HG02588 (cell line): Measurements from ENCODE around the gene SMC1B.
A peak's percentile ranks its signal among the peaks of the same experiment; 100 is the strongest.

ENCODE experiments used
- ATAC-seq: cut with Tn5 transposase; IDR thresholded peaks from one replicate; pipeline ENCODE4 v1.9.1; 2021; ENCODE audit warnings: mild to moderate bottlenecking, moderate library complexity; ENCODE audit not compliant: unreplicated experiment

The SMC1B gene

DNA sequence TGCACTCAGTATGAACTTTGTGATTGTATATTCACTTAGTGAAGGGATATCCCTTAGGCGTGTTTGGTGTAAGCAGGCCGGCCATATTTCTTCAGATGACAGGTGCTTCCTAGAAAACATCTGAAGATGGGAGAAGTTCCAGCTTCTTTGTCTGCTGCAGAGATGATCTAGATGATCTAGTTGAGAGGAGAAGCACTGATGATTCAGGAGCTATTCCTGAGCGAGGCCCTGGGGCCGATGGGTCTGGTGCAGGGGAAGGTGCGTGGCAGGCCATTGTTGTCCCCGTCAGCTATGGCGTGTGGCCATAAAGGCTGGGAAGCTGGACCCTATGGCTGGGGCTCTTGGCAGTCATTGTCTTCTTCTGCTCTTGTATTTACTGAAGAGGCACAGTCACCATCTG lies 89.7 kb downstream of the SMC1B start:
- no peak for ATAC-seq

DNA sequence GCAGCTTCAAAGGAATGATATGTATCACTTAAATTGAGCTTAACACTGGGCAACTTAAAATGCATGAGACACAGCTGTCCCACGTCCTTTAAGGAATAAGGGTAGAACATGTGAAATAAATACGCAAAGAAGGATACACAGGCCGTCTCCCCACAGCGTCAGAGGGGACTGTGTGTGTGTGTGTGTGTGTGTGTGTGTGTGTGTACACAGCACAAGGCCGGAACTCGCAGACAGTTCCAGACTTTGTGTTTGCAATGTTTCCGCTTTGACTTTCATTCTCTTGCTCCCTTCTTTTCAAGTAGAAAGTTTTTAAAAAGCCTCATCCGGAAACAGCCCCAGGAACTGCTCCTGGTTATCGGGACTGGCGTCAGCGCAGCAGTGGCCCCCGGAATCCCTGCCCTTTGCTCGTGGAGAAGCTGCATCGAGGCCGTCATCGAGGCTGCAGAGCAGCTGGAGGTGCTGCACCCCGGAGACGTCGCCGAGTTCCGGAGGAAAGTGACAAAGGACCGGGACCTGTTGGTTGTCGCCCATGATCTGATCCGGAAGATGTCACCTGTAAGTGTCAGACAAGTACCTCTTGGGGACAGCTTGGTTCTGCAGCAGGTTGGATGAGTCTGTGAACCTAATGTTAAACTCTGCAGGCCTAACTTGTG lies 90.4 kb downstream of the SMC1B start:
- ATAC-seq, result no peak

DNA sequence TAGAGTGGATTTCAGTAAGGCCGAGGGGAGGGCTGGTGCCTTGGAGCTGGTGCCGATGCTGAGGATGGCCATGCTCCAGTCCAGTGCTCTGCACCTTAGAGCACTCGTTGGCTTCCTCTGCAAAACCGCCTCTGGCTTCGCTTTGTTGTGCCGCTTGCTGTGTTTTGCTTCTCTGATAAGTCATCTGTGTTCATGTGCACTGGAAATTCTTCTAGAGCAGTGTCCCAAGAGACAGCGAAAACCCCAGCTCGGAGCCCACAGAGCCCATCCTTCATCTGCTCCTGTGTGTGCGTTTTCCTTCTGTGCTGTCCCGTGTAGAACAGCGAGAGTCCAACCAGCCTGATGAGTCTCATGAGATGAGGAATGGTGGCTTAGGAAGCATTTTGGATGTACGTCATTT lies 91.6 kb downstream of the SMC1B start:
- no peak for ATAC-seq

DNA sequence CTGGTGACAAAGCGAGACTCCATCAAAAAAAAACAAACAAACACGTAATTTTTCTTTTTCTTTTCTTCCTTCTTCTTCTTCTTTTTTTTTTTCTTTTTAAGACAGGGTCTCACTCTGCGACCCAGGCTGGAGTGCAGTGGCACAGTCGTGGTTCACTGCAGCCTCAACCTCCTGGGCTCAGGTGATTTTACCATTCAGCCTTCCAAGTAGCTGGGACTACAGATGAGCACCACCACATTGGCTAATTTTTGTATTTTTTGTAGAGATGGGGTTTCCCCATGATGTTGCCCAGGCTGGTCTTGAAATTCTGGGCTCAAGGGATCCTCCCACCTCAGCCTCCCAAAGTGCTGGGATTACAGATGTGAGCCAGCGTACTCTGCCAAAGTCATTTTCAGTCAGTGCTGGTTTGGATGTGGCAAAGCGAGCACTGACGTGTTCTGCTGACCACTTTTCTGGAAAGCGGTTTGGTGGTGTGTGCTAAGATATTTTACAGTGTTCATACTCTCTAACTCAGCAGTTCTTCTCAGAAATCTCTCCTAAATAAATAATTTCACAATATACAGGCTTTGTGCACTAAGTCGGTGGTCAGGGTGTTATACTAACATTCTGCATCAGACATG lies 92.9 kb downstream of the SMC1B start:
- no peak for ATAC-seq

DNA sequence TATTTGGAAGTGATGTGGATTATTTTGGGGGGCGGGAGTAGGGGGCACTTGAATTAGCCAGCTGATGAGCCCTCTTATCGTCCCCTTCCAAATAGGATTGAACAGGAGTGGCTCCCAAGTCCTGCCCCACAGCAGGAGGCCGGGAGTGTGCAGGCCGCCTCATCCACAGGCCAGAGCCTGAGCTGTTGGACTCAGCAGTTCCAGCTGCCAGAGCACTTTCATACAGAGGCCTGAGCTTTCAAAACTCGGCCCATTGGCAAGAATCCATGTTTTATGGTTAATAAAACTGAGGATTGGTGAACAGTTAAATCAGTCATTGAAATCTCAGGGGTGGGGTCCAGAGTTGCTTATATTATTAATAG lies 94.1 kb downstream of the SMC1B start:
- ATAC-seq, result no peak

DNA sequence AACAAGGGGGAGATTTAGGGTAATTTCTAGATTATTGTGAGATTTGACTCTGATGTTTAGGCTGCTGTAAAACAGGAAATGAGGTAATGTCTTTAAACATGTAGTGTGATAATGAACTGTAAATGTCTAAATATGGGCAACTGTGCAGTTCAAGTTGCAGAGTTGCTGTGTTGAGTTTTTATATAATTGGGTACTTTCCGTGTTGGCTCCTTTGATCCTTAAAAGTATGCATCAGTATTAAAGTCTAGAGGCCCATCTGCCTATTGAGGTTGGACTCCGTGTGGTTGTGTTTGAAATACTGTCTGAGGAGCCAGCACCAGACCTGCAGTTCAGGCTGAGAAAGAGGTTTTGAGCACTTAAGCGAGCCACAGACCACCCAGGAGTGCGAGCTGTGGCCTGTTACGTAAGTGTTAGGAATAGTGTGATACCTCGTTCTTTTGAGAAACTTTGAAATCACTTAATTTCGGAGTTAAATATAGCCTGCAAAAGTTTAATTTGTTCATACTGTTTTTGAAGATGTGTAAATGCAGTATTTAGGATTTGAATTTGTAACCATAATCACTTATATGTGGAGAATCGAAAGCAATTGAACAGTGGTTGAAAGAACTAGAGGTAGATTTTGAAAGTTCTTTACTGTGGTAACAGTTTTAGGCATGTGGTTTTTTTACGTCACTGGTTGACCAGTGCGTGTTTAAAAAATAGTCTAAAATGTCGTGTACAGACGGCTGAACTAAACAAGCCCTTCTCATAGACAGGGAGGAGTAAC lies 94.7 kb downstream of the SMC1B start:
- no peak for ATAC-seq

DNA sequence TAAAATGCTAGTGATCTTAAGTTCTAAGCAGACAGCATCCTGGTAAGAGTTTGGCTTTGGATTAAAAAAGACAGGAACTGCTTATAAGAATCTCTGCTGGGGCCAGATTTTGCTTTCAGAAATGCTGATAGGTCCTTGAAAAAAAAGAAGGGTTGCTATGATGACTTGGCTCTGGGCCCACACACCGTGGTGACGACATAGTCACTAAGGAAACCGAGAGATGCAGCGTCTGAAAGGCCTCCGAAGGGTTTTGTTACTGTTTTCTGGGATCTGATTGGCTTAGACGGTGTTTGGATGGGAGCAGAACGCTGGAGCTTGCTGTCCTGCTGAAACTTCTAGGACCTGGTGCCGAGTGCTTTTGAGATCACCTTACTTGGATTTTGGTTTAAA lies 95.2 kb downstream of the SMC1B start:
- ATAC-seq, result no peak

DNA sequence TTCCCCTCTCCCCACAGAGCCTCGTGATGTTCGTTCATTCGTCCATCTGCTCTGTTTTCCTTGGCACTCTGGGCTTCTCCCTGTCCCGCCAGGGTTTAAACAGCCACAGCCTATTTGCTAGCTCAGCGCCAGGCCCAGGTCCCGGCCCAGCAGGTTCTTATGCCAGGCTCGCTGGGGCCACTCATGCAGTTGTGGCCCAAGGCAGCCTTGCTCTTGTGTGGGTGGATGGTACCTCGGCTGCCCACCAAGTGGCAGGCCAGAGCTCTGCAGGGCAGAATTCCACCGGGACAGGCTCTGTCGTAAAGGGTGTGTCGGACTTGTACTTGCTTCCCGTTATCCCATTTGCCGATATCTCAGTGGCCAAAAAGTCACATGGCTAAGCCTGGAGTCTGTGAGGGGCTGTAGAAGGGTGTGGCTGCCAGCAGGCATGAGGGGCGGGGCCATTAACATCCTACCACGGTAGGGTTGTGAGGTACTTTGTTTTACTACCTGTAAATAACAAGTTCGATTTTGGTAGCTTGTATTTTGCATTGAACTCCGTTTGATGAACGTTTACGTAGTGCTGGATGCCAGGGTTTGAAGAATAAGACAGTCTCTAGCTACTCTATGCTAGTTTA lies 95.7 kb downstream of the SMC1B start:
- ATAC-seq, result no peak

DNA sequence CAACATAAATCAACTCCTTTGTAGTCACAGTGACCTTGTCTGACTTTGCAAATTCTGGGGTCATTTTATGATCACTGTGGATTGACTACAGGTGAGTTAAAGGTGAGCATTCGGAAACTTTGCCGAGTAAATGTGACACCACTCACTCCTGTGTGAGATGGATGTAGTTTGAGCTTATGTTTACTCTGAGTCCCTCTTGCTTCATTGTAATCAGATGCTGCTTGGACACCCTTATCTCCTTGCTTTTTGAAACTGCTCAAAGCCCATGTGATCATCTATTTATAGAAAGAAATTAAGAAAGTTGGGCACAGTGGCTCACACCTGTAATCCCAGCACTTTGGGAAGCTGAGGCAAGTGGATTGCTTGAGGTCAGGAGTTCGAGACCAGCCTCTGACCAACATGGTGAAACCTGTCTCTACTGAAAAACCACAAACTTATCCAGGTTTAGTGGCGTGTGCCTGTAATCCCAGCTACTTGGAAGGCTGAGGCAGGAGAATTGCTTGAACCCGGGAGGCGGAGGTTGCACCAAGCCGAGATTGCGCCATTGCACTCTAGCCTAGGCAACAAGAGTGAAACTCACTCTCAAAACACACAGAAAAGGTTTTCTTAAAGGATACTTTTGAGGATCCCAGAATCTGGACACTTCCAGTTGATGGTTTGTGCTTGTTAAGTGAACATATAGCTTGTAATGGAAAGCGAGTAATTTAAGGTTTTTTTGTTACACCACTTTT lies 96.4 kb downstream of the SMC1B start:
- no peak for ATAC-seq

DNA sequence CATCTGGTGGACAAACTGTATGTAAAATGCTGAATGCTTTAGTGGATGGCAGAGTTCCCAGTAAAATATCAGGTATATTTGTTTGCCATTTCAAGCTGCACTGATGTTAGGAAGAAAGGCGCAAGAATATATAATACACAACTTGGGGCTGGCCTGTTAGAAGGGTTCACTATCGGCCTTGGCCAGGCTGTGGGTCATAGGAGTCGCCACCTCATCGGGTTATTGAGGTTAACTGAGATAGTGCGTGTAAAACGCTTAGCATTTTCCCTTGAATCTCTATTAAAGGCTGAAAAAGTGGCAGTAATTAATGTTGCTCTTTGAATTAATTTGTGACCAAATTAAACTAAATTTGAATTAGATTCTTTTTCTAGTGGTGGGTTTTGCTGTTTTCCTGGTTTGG lies 98.6 kb downstream of the SMC1B start:
- no peak for ATAC-seq

DNA sequence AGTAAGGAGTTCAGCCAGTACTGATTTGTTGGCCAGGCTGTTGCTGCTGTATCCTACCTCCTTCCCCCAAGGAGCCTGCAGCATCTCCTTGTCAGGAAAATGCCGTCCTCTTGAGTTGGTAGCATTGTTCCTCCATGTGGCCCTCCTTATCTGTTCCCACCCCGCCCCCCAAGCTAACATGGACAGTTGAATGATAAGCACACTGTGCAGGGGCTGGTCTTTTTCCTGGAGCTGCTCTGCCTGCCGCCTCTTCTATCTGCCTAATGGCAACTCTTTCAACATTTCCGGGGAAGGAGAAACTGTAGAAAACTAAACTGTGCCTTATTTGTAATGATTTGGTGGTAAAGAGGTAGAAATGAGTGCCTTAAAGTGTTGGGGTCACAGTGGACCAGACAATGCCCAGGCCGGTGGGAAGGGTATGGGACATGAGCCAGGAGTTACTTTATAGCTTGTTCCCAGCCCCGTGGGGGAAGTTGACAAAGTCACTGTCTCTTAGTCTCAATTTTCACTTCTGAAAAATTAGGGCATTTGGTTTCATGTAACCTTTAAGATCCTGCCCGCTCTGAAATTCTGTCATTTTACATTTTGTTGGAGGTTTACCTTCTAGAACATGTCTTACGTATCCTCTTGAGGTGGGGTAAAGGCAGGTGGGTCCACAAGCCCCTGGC lies 99.2 kb downstream of the SMC1B start:
- no peak for ATAC-seq

DNA sequence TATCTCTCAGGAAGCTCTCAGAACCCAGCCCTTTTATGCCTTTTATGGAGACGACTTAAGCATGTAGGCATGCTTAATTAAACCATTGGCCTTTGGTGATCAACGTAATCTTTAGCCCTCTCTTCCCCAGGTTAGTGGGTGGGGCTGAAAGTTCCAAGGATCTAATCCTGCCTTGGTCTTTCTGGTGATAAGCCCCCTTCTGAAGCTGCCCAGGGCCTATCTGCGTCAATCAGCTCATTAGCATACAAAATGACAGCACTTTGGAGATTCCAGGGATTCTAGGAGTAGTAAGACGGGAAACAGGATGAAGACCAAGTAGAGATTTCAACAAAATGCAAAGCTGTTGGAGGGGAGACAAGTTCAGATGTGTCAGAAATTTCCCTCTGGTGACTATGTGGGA lies 100.5 kb downstream of the SMC1B start:
- ATAC-seq, result no peak

DNA sequence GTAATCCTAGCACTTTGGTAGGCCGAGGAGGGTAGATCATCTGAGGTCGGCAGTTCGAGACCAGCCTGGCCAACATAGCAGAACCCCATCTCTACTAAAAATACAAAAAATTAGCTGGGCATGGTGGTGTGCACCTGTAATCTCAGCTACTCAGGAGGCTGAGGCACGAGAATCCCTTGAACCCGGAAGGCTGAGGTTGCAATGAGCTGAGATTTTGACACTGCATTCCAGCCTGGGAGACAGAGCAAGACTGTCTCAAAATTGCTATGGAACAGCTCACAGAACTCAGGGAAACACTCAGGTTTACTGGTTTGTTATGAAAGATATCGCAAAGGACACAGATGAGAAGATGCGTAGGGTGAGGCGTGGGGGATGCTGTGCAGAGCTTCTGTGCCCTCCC lies 101.0 kb downstream of the SMC1B start:
- no peak for ATAC-seq

DNA sequence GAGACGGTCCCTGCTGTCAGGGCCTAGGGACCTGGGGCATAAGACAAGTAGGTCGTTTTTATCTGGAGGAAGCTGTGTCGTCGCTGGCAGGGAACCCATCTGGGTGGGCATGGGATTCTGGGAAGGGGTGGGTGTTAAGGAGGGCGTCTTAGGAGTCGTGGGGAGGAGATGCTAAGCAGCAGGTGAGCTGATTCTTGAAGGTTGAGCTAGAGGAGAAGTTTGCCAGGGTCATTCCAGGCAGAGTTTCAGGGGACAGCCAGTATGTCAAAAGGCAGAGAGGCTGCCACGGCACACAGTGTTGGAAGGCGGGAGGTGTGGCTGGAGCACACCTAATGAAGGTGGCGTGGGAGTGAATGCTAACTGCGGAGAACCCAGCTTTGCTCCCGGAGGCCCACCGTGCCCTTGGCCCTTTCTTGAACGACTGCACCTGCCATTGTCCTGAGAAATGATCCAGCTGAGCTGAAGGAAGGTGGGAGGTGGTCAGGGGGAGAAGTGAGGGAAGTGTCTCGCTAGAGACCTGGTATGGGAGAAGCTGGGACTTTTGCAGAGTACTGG lies 102.3 kb downstream of the SMC1B start:
- ATAC-seq, result no peak

DNA sequence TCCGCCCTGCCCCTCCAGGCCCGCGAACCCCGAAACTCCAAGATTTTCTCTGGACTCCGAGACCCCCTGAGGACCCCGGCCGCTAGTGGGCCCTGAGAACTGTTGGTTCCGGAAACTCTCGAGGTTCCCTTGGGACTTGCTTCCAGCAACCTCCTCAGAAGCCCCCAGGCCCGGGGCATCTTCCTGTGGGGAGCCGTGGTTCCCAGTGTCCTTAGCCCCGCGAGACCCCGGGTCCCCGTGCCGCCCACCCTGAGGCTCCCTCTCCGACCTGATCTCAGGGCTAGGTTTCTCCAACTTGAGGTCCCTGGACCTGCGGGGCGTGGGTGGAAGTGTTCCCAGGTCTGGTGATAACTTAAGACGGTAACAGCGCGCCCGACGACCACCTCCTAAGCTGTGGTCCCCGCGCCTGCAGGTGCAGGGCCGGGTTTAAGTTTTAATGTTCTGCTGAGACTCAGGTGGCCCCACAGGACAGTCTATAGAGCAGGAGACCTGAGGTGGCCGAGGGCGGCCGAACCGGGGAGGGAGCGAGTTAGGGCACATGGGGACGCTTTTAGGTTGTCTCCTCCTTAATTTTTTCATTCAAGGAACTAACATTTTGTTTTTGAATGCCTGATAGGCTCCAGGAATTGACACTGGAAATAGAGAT lies 102.9 kb downstream of the SMC1B start:
- ATAC-seq, result no peak

DNA sequence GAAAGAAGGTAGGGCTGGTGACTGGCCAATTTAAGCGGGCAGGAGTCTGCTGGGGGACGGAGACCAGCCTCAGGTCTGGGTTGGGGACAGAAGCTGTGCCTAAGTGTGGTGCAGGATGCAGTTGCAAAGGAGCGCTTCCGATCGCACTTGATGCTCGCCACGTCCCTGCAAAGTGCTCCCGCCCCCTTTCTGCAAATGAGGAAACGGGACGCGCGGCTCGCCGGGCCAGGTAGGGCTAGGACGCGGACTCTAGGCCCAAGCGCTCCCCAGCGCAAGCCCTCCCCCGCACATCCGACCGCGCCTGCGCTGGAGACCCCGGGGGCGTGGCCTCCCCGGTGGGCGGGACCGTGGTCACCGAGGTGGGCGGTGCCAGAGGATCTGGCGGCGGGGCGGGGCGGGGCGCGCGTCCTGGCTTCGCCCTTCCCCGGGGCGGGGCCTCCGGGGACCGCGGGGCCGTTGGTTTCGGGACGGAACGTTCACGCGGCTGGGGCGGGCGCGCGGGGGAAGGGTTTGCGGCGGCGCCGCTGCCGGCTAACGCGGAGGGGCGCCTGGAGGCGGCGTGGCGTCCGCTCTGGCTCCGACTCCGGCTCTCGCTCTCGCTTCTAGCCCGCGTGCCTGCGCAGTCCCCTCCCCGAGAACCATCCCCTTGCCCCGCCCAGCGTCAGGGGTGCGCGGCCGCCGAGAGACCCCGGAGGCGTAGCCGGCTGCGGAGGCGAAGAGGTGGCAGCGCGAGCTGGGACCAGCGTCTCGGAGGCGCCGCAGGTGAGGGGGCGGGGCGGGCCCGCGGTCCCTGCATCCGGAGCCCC lies 103.8 kb downstream of the SMC1B start, which contains the start of gene FAM118A:
Gene FAM118A, plus strand, starts transcription at position 513 of the 806 bp plus-strand sequence. CDS start 12,446 bp downstream, outside the sequence.
- ATAC-seq, result peak; percentile 80

DNA sequence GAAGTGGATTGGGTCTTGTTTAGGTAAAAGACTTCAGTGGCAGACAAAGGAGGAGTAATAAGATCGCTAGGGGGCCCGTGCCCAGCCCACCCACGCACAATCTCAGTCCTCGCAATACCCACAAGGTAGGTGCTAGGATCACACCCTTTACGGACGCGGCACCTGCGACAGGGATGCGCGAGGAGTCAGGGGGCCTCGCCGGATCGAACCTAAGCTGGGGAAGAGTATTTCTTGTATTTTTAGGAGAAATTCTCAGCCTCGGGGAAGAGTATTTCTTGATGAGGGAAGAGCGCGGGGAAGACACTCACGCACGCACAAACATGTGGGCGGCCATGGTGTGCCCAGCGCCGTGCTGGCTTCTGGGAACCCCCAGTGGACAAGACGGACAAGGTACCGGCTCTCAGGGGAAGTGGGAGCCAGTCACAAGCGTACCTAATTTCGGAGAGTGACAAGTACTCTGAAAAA lies 104.4 kb downstream of the SMC1B start:
- ATAC-seq, result no peak

DNA sequence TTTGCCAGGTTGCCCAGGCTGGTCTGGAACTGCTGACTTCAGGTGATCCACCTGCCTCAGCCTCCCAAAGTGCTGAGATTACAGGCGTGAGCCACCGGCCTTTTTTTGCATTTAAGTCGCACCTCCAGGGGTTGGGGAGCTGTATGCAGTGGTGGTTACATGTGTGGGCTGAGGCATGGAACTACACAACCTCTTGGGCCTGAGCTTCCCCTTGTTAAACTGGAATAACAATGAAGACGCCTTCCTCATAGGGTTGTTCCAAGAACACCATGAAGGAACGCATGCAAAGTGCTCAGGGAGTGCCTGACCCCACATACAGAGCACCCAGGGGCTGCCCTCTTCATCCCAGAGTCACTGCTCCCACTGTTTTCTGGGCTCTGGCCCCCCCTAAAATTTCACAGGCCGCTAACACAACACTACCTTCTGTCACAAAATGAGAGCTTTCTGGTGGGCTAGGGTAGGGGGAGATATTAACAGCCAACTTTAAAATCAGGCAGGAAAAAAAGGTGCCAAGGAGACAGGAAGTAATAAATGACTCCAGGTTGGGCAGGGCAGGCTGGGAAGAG lies 104.9 kb downstream of the SMC1B start:
- no peak for ATAC-seq
